Measurements from ENCODE around the gene AXL.
"Not testable (repeated sequence)": the region's sequence is repeated elsewhere in the genome, so short reads cannot be mapped to it uniquely, and the experiment has no call there.

Gene AXL

DNA sequence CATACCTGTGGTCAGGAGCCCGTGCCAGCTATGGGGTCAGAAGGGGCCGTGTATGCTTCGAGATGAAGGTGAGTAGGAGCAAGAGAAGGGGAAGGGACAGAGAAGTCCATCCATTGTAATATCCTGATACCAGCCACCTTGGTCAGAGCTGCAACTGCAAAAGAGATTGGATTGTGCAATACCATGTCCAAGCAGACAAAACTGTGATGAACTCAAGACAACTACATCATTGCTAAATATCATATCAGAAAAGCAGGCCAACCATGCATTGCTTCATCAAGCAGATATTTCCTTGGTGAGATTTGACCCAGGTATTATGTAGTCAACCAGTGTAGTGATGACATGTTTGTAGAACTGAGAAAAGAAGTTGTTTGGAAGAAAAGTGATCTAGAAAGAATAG lies 57.2 kb downstream of the AXL start:
- TF ChIP-seq, protein P1, sequence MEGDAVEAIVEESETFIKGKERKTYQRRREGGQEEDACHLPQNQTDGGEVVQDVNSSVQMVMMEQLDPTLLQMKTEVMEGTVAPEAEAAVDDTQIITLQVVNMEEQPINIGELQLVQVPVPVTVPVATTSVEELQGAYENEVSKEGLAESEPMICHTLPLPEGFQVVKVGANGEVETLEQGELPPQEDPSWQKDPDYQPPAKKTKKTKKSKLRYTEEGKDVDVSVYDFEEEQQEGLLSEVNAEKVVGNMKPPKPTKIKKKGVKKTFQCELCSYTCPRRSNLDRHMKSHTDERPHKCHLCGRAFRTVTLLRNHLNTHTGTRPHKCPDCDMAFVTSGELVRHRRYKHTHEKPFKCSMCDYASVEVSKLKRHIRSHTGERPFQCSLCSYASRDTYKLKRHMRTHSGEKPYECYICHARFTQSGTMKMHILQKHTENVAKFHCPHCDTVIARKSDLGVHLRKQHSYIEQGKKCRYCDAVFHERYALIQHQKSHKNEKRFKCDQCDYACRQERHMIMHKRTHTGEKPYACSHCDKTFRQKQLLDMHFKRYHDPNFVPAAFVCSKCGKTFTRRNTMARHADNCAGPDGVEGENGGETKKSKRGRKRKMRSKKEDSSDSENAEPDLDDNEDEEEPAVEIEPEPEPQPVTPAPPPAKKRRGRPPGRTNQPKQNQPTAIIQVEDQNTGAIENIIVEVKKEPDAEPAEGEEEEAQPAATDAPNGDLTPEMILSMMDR (IDR thresholded peaks at IDR 0.05; ENCODE audit: low read depth, low read length) = no peak
- Histone ChIP-seq H3K4me1 (no peaks in the 10 kb centered on the region), H3K27me3 (no peaks in the 10 kb centered on the region), H3K9me3 (no peaks in the 10 kb centered on the region), H3K4me3 (ENCODE audit: low read depth, low read length) (no peak overlapping the region), H3K36me3 (peaks cover 100% of the 10 kb centered on the region)
- DNase-seq = no peak

DNA sequence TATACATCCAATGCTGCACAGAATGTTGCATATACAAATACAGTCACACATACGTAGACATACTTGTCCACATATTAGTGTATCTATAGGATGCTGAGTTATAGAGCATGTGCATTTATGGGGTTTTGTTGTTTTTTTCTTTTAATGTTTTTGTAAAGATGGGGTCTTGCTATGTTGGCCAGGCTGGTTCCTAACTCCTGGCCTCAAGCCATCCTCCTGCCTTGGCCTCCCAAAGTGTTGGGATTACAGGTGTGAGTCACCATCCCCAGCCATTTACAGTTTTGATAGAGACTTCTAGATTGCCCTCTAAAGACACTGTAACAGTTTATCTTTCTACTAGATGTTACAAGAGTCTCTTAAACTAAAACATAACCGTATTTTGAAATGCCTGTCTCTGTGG lies 59.5 kb downstream of the AXL start:
- DNase-seq = no peak
- Histone ChIP-seq H3K9me3 (no peaks in the 10 kb centered on the region), H3K36me3 (peaks cover 98% of the 10 kb centered on the region), H3K27me3 (no peaks in the 10 kb centered on the region), H3K4me3 (ENCODE audit: low read depth, low read length) (no peak overlapping the region), H3K4me1 (no peaks in the 10 kb centered on the region)
- TF ChIP-seq, protein P1 (IDR thresholded peaks at IDR 0.05; ENCODE audit: low read depth, low read length) = no peak

DNA sequence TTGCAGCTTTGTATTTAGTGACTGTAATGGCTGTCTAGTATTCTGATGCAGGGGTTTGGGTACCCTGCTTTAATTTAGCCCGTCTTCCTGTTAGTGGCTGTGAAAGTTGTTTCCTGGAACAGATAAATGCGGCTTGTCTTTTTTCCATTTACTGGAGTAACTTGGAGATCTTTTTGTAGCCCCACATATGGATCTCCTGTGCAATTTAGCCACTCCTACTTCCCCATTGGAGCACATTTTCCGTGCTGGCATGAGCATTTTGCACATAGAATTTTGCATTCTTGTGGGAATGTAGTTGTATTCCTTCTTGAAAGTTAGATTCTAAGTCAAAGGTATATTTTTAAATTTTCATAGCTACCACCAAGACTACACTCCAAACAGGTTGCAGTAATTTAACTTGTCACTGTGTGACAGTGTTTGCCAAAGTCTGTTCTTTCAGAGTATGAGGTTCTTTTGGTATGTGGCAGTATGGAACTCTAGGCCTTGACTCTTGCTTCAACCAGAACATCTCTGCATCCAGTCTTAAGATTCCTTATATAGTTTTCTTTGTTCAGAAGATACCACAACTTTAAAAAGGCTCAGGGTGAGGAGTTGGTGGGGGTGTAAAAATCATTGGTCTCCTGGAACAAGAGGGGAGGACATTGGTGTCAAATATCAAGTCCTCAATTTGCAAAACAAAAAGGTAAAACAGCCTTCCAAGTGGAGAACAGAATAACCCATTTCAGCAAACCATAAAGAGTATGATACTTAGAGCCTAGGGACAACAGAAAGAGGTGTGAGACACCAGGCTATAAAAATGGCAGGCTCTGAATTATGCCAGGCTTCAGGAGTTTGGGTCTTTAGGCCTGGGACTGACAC lies 69.9 kb downstream of the AXL start:
- TF ChIP-seq, protein P1 (IDR thresholded peaks at IDR 0.05; ENCODE audit: low read depth, low read length) = no peak
- Histone ChIP-seq H3K27me3 (no peaks in the 10 kb centered on the region), H3K36me3 (peaks cover 94% of the 10 kb centered on the region)

DNA sequence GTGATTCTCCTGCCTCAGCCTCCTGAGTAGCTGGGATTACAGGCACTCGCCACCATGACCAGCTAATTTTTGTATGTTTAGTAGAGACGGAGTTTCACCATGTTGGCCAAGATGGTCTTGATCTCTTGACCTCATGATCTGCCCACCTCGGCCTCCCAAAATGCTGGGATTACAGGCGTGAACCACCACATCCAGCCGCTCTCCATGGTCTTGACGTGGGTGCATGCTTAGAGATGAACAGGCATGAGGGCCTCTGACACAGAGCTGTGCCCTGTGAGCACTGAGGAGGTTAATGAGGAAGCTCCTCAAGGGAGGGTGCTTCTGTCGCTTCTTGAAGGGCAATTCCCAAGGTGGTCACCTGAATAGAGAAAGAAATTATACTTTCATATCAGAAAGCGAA lies 70.8 kb downstream of the AXL start:
- DNase-seq, H3K4me1 ChIP-seq: not testable (repeated sequence)
- H3K36me3 ChIP-seq = peaks cover 94% of the 10 kb centered on the region

More for the DNA sequence above, 69.9 kb downstream of the AXL start:
- Histone ChIP-seq H3K4me3 (ENCODE audit: low read depth, low read length) (no peak overlapping the region), H3K9me3 (no peaks in the 10 kb centered on the region), H3K4me1 (no peaks in the 10 kb centered on the region)
- no peak for DNase-seq

DNA sequence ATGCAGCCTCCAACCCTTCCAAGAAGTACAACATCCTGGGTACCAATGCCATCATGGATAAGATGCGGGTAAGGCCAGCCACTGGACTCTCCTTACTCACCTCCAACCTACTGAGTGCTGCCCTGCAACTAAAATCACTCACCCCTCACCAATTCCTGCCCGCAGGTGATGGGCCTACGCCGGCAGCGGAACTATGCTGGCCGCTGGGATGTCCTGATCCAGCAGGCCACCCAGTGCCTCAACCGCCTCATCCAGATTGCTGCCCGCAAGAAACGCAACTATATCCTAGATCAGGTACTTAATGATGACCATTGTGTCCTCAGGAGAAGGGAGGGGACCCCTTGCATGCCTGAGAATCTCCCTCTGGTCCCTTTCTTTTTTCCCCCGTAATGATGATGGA lies 75.4 kb downstream of the AXL start:
- Histone ChIP-seq H3K9me3 (no peaks in the 10 kb centered on the region), H3K36me3 (peaks cover 100% of the 10 kb centered on the region), H3K27me3 (no peaks in the 10 kb centered on the region), H3K4me3 (ENCODE audit: low read depth, low read length) (no peak overlapping the region), H3K4me1 (no peaks in the 10 kb centered on the region)
- no peak for DNase-seq
- TF ChIP-seq, protein P1 (IDR thresholded peaks at IDR 0.05; ENCODE audit: low read depth, low read length) = no peak

More for the DNA sequence above, 70.8 kb downstream of the AXL start:
- not testable (repeated sequence) for H3K27me3 ChIP-seq; H3K4me3 ChIP-seq (ENCODE audit: low read depth, low read length); H3K9me3 ChIP-seq

DNA sequence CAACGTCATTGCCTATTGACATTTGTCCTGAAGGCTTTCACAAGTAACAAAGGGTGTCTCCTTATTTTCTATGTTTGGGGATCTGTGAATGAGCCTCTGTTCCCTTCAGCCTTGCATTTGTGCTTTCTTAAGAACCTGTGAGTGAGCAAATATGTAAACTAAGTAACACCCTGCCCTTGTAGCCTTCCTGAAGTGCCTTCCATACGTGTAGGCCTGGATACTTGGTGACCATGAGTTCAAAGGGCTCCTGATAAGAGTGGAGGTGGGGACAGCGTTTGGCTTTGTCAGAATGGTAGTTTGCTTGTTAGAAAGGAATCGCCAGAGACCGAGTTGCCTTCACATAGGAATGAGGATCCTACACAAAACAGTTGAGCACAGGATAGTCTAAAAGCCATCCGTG lies 76.5 kb downstream of the AXL start:
- Histone ChIP-seq H3K9me3 (no peaks in the 10 kb centered on the region), H3K27me3 (no peaks in the 10 kb centered on the region), H3K4me1 (no peaks in the 10 kb centered on the region), H3K4me3 (ENCODE audit: low read depth, low read length) (no peak overlapping the region), H3K36me3 (peaks cover 100% of the 10 kb centered on the region)
- no peak for DNase-seq
- TF ChIP-seq, protein P1 (IDR thresholded peaks at IDR 0.05; ENCODE audit: low read depth, low read length) = no peak

Measured in BE2C (cell line).